Measurements from ENCODE around the gene CYB561D2. TPM values are rescaled to one million over a fixed set of nuclear protein-coding genes. Genes with fewer than 3 reads are reported as not detected.

The CYB561D2 gene
- total RNA-seq, 1 donor from 2014 or later = 12.9 TPM

DNA sequence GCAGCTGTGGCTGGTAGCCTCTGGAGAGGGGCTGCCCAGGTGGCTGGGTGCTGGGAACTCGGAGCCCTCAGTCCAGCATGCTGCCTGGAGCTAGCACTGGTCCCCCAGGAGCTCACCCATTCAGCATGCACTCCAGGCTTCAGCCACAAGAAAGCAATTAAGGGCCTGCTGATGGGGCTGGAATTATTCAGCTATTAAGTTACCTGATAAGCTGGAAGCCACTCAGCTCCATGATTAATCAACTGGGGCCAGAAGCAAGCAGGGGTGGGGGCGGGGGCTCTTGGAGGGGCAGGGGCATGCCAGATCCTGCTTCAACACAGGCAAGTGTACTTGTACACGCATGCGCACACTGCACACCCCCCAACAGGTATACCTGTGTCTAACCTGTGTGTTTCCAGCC lies 30.7 kb downstream of the CYB561D2 start:
- Mint-ChIP-seq H3K27ac (no peak overlapping the region), H3K4me3 (no peak overlapping the region)
- TF ChIP-seq, protein P1, sequence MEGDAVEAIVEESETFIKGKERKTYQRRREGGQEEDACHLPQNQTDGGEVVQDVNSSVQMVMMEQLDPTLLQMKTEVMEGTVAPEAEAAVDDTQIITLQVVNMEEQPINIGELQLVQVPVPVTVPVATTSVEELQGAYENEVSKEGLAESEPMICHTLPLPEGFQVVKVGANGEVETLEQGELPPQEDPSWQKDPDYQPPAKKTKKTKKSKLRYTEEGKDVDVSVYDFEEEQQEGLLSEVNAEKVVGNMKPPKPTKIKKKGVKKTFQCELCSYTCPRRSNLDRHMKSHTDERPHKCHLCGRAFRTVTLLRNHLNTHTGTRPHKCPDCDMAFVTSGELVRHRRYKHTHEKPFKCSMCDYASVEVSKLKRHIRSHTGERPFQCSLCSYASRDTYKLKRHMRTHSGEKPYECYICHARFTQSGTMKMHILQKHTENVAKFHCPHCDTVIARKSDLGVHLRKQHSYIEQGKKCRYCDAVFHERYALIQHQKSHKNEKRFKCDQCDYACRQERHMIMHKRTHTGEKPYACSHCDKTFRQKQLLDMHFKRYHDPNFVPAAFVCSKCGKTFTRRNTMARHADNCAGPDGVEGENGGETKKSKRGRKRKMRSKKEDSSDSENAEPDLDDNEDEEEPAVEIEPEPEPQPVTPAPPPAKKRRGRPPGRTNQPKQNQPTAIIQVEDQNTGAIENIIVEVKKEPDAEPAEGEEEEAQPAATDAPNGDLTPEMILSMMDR (IDR thresholded peaks at IDR 0.05; ENCODE audit: unreplicated experiment) = no peak

DNA sequence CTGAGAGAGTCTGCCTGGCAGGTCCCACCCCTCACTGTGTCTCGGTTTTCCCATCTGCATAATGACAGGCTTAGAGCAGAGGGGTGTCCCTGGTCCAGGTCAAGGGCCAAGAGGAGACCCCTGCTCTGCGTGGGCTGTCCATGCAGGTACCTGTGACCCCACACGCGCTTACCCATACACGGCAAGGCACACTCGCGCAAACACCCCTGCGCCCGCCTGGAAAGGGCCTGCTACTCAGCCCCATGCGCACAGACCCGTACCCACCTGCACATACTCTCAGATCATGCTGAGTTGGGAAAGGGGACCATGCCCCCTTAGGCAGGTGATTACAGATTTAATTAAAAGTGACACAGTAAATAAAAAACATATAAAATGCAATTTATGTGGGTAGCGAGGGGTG lies 32.1 kb downstream of the CYB561D2 start:
- Mint-ChIP-seq H3K4me3 (no peak overlapping the region), H3K4me1 (peaks cover 19% of the 10 kb centered on the region), H3K27ac (no peak overlapping the region), H3K27me3 (ENCODE audit: low read depth) (peaks cover 7% of the 10 kb centered on the region), H3K9me3 (no peaks in the 10 kb centered on the region), H3K36me3 (no peaks in the 10 kb centered on the region)
- TF ChIP-seq, protein P1 (IDR thresholded peaks at IDR 0.05; ENCODE audit: unreplicated experiment) = no peak
- DNase-seq (ENCODE audit: low spot score in 2 of 2, unreplicated experiment in 2 of 2) = no peak

More for the DNA sequence above, 30.7 kb downstream of the CYB561D2 start:
- no peak for DNase-seq (ENCODE audit: low spot score in 2 of 2, unreplicated experiment in 2 of 2)
- H3K4me1 Mint-ChIP-seq = peaks cover 19% of the 10 kb centered on the region
- H3K36me3 Mint-ChIP-seq = no peaks in the 10 kb centered on the region
- H3K27me3 Mint-ChIP-seq (ENCODE audit: low read depth) = peaks cover 7% of the 10 kb centered on the region
- H3K9me3 Mint-ChIP-seq = no peaks in the 10 kb centered on the region

DNA sequence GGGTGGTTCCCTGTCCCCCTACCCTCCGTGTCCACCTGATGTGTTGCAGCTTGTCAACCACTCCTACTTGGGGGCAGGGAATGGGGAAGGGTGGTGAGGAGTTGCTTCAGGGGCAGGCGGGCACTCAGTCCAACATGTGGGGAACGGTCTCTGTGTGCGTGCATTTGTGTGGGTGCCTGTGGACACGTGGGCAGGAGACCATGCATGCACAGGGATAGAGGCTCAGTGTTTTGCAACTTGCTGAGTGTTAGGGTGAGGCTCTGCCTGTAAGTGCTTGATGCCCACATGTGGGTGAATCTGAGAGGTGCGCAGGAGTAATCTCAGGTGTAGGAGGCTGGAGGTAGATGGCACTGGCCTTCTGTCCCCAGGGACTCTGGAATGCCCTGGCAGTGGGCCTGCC lies 33.1 kb downstream of the CYB561D2 start:
- no peaks in the 10 kb centered on the region for H3K9me3 Mint-ChIP-seq
- TF ChIP-seq, protein P1 (IDR thresholded peaks at IDR 0.05; ENCODE audit: unreplicated experiment) = no peak
- no peak overlapping the region for H3K4me3 Mint-ChIP-seq
- H3K27me3 Mint-ChIP-seq (ENCODE audit: low read depth) = peaks cover 4% of the 10 kb centered on the region
- H3K36me3 Mint-ChIP-seq = no peaks in the 10 kb centered on the region
- peaks cover 19% of the 10 kb centered on the region for H3K4me1 Mint-ChIP-seq
- no peak for DNase-seq (ENCODE audit: low spot score in 2 of 2, unreplicated experiment in 2 of 2)
- no peak overlapping the region for H3K27ac Mint-ChIP-seq

DNA sequence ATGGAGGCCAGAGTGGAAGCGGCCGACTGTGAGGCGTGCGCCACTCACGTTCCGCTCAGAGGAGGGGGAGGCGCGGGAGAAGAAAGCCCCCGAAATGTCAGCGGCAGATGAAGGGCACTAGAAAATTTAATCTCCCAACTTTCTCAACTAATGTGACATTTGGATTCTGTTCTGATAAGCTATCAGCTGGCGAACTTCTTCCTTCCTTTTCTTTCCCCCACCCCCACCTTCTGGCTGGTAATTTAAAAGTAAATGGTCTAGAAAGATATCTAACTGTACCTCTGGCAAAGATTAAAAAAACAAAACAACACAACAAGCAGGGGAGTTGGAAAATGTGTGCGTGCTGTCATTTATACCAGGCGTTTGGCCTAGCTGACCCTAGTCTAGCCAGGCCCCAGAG lies 35.1 kb downstream of the CYB561D2 start:
- DNase-seq (ENCODE audit: low spot score in 2 of 2, unreplicated experiment in 2 of 2) = no peak
- Mint-ChIP-seq H3K36me3 (no peaks in the 10 kb centered on the region), H3K27me3 (ENCODE audit: low read depth) (peaks cover 4% of the 10 kb centered on the region), H3K9me3 (no peaks in the 10 kb centered on the region), H3K27ac (no peak overlapping the region), H3K4me3 (no peak overlapping the region), H3K4me1 (peaks cover 15% of the 10 kb centered on the region)
- TF ChIP-seq, protein P1 (IDR thresholded peaks at IDR 0.05; ENCODE audit: unreplicated experiment) = no peak

DNA sequence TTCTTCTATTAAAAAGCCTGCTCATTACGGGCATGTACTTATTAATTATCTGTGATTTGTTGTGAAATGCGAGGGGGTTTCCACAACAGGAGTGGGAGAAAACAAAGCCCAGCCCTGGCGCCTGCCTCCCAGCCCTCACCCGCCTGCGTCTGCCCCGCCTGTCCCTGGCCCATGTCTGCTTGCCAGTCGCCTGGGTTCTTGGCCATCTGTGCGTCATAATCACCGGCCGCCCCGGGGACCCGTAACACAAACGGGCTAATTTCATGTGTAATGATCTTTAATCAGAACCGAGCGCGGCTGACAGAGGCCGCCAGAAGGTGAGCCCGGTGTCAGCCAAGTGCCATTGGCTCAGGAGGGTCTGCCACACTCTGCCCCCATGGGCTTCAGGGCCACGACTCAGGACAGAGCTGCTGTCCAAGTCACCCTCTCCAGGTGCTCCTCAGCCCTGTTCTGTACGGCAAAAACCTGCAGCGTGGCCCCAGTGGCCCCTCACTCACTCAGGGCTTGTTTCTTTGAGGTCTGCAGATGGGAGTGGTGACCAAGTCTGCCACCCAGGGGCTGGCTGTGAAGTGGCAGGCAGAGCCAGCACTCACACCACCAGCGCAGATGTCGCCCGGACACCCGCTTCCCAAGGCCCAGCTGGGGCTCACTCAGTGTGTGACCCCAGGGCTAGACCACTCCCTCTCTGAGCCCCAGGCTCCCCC lies 37.5 kb downstream of the CYB561D2 start:
- Mint-ChIP-seq H3K27me3 (ENCODE audit: low read depth) (peaks cover 4% of the 10 kb centered on the region), H3K4me3 (no peak overlapping the region), H3K4me1 (no peaks in the 10 kb centered on the region), H3K9me3 (no peaks in the 10 kb centered on the region), H3K36me3 (no peaks in the 10 kb centered on the region), H3K27ac (no peak overlapping the region)
- DNase-seq (ENCODE audit: low spot score in 2 of 2, unreplicated experiment in 2 of 2) = no peak
- TF ChIP-seq, protein P1 (IDR thresholded peaks at IDR 0.05; ENCODE audit: unreplicated experiment) = peak; percentile 26

All from mesothelial cell of epicardium (in vitro differentiated cells).